ENCODE data around the gene SPPL3. TPM values are rescaled to one million over a fixed set of nuclear protein-coding genes. Genes with fewer than 3 reads are reported as not detected.

Gene SPPL3
- total and polyA plus RNA-seq, 8 donors = 44.5 to 76.2 (median 68.1) TPM

DNA sequence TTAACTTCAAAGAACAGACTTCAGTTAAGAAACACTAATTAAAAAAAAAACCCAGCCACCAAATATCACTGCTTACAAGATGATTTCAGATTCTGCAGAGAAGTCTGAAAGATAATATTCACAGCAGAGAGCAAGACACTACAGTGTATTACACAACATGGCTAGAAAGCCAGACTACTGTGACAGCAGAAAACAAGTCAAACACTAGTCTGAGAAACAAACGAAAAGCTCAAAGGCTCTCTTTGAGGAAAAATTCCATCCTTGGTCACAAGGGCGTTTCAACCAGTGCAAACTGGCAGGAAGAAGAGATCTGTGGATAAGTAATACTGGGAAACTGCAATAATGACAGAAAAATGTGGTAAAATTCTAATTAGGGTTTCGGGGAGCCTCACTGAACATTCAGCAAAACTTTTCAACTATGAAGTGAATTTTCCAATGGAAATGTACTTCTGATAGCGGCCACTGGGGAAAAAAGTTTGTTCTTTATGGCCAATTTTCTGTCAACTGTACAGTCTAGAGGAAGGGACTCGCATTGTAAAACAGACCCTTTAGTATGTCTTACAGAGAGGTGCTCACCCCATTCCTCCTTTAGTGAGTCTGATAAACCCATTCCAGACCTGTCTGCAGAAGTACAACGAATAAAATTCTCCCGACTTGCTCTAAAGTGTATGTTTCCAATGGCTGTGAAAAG lies 128.2 kb downstream of the SPPL3 start:
- ATAC-seq = peak; percentile 47
- Histone ChIP-seq H3K27ac (no peak overlapping the region), H3K9me3 (no peaks in the 10 kb centered on the region), H3K27me3 (no peaks in the 10 kb centered on the region), H3K4me3 (no peak overlapping the region), H3K4me1 (peaks cover 0 to 20% of the 10 kb centered on the region in 2 donors), H3K36me3 (peaks cover 0 to 14% of the 10 kb centered on the region in 2 donors)
- TF ChIP-seq, protein P1, sequence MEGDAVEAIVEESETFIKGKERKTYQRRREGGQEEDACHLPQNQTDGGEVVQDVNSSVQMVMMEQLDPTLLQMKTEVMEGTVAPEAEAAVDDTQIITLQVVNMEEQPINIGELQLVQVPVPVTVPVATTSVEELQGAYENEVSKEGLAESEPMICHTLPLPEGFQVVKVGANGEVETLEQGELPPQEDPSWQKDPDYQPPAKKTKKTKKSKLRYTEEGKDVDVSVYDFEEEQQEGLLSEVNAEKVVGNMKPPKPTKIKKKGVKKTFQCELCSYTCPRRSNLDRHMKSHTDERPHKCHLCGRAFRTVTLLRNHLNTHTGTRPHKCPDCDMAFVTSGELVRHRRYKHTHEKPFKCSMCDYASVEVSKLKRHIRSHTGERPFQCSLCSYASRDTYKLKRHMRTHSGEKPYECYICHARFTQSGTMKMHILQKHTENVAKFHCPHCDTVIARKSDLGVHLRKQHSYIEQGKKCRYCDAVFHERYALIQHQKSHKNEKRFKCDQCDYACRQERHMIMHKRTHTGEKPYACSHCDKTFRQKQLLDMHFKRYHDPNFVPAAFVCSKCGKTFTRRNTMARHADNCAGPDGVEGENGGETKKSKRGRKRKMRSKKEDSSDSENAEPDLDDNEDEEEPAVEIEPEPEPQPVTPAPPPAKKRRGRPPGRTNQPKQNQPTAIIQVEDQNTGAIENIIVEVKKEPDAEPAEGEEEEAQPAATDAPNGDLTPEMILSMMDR (IDR thresholded peaks at IDR 0.05) = no peak
- DNase-seq = no peak
- intact Hi-C loops (cut with DNase I) = no loop called here

DNA sequence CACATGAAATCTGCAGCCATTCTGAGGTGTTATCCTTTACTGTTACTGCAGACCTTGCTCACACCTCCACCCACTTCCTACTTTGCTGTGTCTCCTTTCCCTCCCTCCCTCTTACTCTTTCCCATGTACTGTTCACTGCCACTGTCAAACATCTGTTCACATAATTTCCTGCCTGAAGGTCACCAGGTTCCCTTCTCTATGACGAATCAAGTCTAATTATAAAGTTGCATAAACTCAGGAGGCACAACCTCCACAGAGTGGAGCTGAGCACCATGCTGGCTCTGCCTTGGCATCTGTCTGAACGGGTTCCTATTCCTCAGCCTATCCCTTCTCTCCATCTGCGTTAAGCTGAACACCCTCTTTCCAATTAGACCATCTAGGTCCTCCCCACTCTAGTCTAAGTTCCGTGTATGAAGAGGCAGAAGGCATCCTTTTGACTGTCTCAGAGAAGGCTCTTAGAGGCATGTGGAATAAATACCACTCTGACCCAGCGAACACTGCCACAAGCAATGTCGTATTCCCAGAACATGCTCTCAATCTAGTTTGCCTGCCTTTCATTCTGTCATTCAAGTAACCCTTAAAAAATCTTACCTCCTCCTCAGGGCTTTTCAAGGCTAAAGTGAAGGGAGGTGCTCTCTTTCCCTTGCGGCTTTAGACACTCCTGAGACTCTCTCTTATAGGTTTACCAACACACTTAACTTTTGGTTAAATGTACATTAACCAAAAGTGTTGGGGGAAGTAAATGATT lies 129.8 kb downstream of the SPPL3 start:
- Histone ChIP-seq H3K36me3 (peaks cover 0 to 9% of the 10 kb centered on the region in 2 donors), H3K4me3 (no peak overlapping the region), H3K9me3 (no peaks in the 10 kb centered on the region), H3K27me3 (no peaks in the 10 kb centered on the region), H3K27ac (peak overlapping the region; percentile 26 to 39), H3K4me1 (peaks cover 0 to 20% of the 10 kb centered on the region in 2 donors)
- intact Hi-C loops (cut with DNase I) = no loop called here
- TF ChIP-seq, protein P1 (IDR thresholded peaks at IDR 0.05) = no peak
- DNase-seq (peak in 1 of 4 donors; percentile 21), ATAC-seq (peak; percentile 80)

DNA sequence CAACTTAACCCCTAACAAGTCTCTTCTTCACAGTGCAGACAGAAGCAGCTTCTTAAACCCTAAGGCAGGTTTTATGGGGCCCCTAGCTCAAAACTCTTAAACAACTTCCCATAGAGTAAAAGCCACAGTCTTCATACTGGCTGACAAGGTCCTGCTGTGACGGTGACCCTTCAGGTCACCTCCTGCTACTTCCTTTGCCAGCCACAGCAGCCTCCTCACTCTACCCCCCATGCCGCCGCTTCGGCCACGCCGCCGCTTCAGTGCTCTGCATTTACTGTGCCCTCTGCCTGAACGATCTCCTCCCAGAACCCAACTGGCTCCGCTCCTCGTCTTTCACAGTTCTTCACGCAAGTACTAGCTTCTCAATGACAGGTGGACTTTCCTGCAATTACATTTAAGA lies 133.1 kb downstream of the SPPL3 start:
- TF ChIP-seq, protein P1 (IDR thresholded peaks at IDR 0.05) = no peak
- intact Hi-C loops (cut with DNase I) = no loop called here
- H3K4me1 ChIP-seq = peaks cover 0 to 20% of the 10 kb centered on the region in 2 donors
- peaks cover 0 to 39% of the 10 kb centered on the region in 2 donors for H3K36me3 ChIP-seq
- no peak for ATAC-seq
- H3K27me3 ChIP-seq = no peaks in the 10 kb centered on the region
- DNase-seq = no peak
- no peak overlapping the region for H3K4me3 ChIP-seq
- no peaks in the 10 kb centered on the region for H3K9me3 ChIP-seq
- no peak overlapping the region for H3K27ac ChIP-seq

DNA sequence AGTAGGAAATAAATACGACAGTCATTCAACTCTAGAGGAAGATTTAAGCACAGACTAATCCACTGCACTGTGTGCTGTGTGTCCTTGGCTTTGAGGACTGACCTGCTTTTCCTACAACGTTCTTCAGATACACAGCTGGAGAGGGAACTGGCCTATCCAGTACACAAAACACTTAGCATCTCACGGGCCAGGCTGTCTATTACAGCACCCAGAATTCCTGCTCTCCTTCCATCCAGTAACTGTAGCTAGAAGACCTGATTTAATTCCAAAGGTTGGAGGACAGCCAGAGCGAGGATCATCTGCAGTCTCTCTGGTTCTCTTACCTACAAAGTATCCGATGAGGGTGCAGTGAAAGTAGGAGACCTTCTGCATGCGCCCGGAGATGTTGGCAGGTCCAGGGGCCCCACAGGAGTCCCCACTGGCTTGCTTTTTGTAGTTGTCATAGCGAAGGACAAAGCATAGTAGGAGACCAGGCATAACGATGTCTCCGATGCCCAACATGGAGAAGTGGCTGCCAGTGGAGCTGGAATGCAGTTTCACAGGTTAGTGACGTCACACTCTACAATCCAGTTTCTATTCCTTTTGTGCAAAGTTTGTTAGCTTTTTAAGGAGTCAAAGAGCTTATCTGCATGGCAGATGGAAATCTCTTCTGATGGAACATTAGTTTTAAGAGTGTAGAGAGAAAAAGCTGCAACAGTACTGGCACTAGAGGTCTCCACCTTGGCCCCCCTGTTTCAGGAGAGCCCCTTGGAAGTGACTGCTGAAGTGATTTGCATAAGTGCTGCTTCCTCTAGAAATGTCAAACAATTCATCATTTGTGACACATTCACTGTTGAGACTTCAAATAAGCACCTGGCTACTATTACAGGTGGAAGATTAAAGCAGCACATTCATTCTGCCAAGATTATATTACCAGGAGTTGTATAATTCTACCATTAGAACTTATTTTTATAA lies 136.8 kb downstream of the SPPL3 start:
- peak in 1 of 4 donors; percentile 71 for DNase-seq
- Histone ChIP-seq H3K27ac (peak overlapping the region in 1 of 2 donors; percentile 45), H3K36me3 (peaks cover 0 to 77% of the 10 kb centered on the region in 2 donors), H3K27me3 (no peaks in the 10 kb centered on the region), H3K4me1 (no peaks in the 10 kb centered on the region), H3K4me3 (no peak overlapping the region), H3K9me3 (no peaks in the 10 kb centered on the region)
- TF ChIP-seq, protein P1 (IDR thresholded peaks at IDR 0.05) = no peak
- intact Hi-C loops (cut with DNase I) = no loop called here
- ATAC-seq = peak; percentile 72
